Sigmoid colon (tissue), 7 donors: Measurements from ENCODE around the gene HS3ST2. TPM values are rescaled to one million over a fixed set of nuclear protein-coding genes. Genes with fewer than 3 reads are reported as not detected.

ENCODE experiments used
- DNase-seq: peaks from one replicate; pipeline ENCODE4 v3.0.0-alpha.2; 2019
- H3K27ac ChIP-seq, 4 donors: fragments of 200-600 bp; sonication (generic); one replicate each; pipeline ENCODE4 v1.5.1; 2016 to 2019; ENCODE audit warnings: mild to moderate bottlenecking in 1 of 4
- H3K27me3 ChIP-seq, 3 donors: fragments of 200-600 bp; sonication (generic); one replicate each; pipeline ENCODE4 v1.5.1; 2019; ENCODE audit warnings: mild to moderate bottlenecking in 1 of 3
- H3K36me3 ChIP-seq, 4 donors: fragments of 200-600 bp; sonication (generic); one replicate each; pipeline ENCODE4 v1.5.1; 2016 to 2019
- H3K4me1 ChIP-seq, 4 donors: fragments of 200-600 bp; sonication (generic); one replicate each; pipeline ENCODE4 v1.5.1; 2017 to 2019
- H3K4me3 ChIP-seq, 4 donors: fragments of 200-600 bp; sonication (generic); one replicate each; pipeline ENCODE4 v1.5.1; 2017 to 2019; ENCODE audit warnings: mild to moderate bottlenecking in 2 of 4, moderate library complexity in 1 of 4
- H3K9me3 ChIP-seq, 4 donors: fragments of 200-600 bp in 3 of 4; sonication (generic) in 3 of 4; one replicate each; pipeline versions ENCODE4 v1.5.1 to v1.6.1; 2013 to 2019
- CTCF ChIP-seq, 4 experiments: fragments of 450-650 bp in 3 of 4; fragments of 200-600 bp in 1 of 4; IDR thresholded peaks; one replicate each; pipeline ENCODE4 v1.5.1; 2016 to 2019; ENCODE audit warnings: antibody characterized with exemption in 4 of 4, mild to moderate bottlenecking in 3 of 4, moderate library complexity in 2 of 4
- EP300 ChIP-seq, 4 donors: sonication (generic); formaldehyde crosslinking; IDR thresholded peaks; one replicate each; pipeline ENCODE4 v1.6.1; 2017; ENCODE audit warnings: antibody characterized with exemption in 4 of 4
- POLR2A ChIP-seq, 2 donors: fragments of 450-650 bp; IDR thresholded peaks; one replicate each; pipeline ENCODE4 v1.6.1; 2016; ENCODE audit warnings: antibody characterized with exemption in 2 of 2, mild to moderate bottlenecking in 2 of 2, moderate library complexity in 2 of 2
- POLR2AphosphoS5 ChIP-seq, 4 donors: sonication (generic); formaldehyde crosslinking; IDR thresholded peaks; one replicate each; pipeline ENCODE4 v1.6.1; 2017; ENCODE audit warnings: antibody characterized with exemption in 4 of 4
- WGBS, 2 donors: extraction: QIAGEN DNeasy Blood & Tissue Kit; methylation state at CpG; one replicate each; pipeline ENCODE4 v1.1.7; 2013; 5-methylcytosine and 5-hydroxymethylcytosine counted together
- intact Hi-C: fragments of 100-400 bp; cut with DNase I; formaldehyde crosslinking; loops from one replicate; pipeline ENCODE4 v1.15.1; 2023
- polyA plus RNA-seq, 3 donors: library from polyadenylated mRNA; stranded (reverse); fragments of 200-250 nt; gene quantifications; one replicate each; pipeline ENCODE4 v1.2.3, GENCODE V29; 2013
- total RNA-seq, 4 donors: library from RNA; depleted of rRNA; stranded (reverse); fragments of >200 nt; gene quantifications; one replicate each; pipeline ENCODE4 v1.1.0, GENCODE V29; 2016
- donor health status: healthy with polysubstance abuse.
- donor health status: Bipolar disorder and iron deficiency.
- donor health status: healthy.

Gene HS3ST2
- total and polyA plus RNA-seq, 7 donors = 0.20 to 1.8 (median 0.62) TPM; not detected in 1

GRCh38 chr16:22799113-22799512 is 14.8 kb upstream of the HS3ST2 start:
- Histone ChIP-seq H3K36me3 (no peaks in the 10 kb centered on the region), H3K27ac (no peak overlapping the region), H3K4me3 (no peak overlapping the region), H3K27me3 (no peaks in the 10 kb centered on the region), H3K9me3 (peaks cover 0 to 3% (median 1%) of the 10 kb centered on the region in 4 donors), H3K4me1 (no peaks in the 10 kb centered on the region)
- intact Hi-C loops = no loop called here
- DNase-seq = no peak
- WGBS, 2 donors = 61 to 69% methylated on average over 2 of the region's 2 CpGs
- no peak for TF ChIP-seq POLR2A (IDR thresholded peaks at IDR 0.05)
- TF ChIP-seq EP300 (IDR thresholded peaks at IDR 0.05) = no peak
- no peak for TF ChIP-seq CTCF (IDR thresholded peaks at IDR 0.05)
- no peak for TF ChIP-seq POLR2AphosphoS5 (IDR thresholded peaks at IDR 0.05)

GRCh38 chr16:22804893-22805292 is 9.1 kb upstream of the HS3ST2 start:
- no peak overlapping the region for H3K4me3 ChIP-seq
- H3K27ac ChIP-seq = no peak overlapping the region
- no peaks in the 10 kb centered on the region for H3K36me3 ChIP-seq
- TF ChIP-seq POLR2A (IDR thresholded peaks at IDR 0.05) (no peak), EP300 (IDR thresholded peaks at IDR 0.05) (no peak), POLR2AphosphoS5 (IDR thresholded peaks at IDR 0.05) (no peak), CTCF (IDR thresholded peaks at IDR 0.05) (no peak)
- intact Hi-C loops = no loop called here
- WGBS, 2 donors = 78 to 85% methylated on average over 5 of the region's 5 CpGs
- no peaks in the 10 kb centered on the region for H3K9me3 ChIP-seq
- H3K4me1 ChIP-seq = peaks cover 0 to 8% (median 3%) of the 10 kb centered on the region in 4 donors
- H3K27me3 ChIP-seq = no peaks in the 10 kb centered on the region
- DNase-seq = no peak

GRCh38 chr16:22805326-22805725 is 8.6 kb upstream of the HS3ST2 start:
- intact Hi-C loops = no loop called here
- H3K9me3 ChIP-seq = no peaks in the 10 kb centered on the region
- no peak for DNase-seq

GRCh38 chr16:22806811-22807210 is 7.2 kb upstream of the HS3ST2 start:
- Histone ChIP-seq H3K9me3 (no peaks in the 10 kb centered on the region), H3K4me1 (peaks cover 0 to 8% (median 3%) of the 10 kb centered on the region in 4 donors), H3K27ac (no peak overlapping the region), H3K36me3 (no peaks in the 10 kb centered on the region), H3K27me3 (no peaks in the 10 kb centered on the region), H3K4me3 (no peak overlapping the region)
- no peak for DNase-seq
- intact Hi-C loops = no loop called here
- 87 to 89% methylated on average over 8 of the region's 8 CpGs for WGBS, 2 donors
- TF ChIP-seq POLR2AphosphoS5 (IDR thresholded peaks at IDR 0.05) (no peak), EP300 (IDR thresholded peaks at IDR 0.05) (no peak), CTCF (IDR thresholded peaks at IDR 0.05) (no peak), POLR2A (IDR thresholded peaks at IDR 0.05) (no peak)

More at GRCh38 chr16:22805326-22805725, 8.6 kb upstream of the HS3ST2 start:
- no peak for TF ChIP-seq POLR2A (IDR thresholded peaks at IDR 0.05)
- TF ChIP-seq EP300 (IDR thresholded peaks at IDR 0.05) = no peak
- no peak for TF ChIP-seq POLR2AphosphoS5 (IDR thresholded peaks at IDR 0.05)
- no peak for TF ChIP-seq CTCF (IDR thresholded peaks at IDR 0.05)
- Histone ChIP-seq H3K4me3 (no peak overlapping the region), H3K36me3 (no peaks in the 10 kb centered on the region), H3K4me1 (peaks cover 0 to 8% (median 3%) of the 10 kb centered on the region in 4 donors), H3K27ac (no peak overlapping the region), H3K27me3 (no peaks in the 10 kb centered on the region)

- TF ChIP-seq CTCF (IDR thresholded peaks at IDR 0.05) = no peak
- no peak for TF ChIP-seq POLR2AphosphoS5 (IDR thresholded peaks at IDR 0.05)
- TF ChIP-seq EP300 (IDR thresholded peaks at IDR 0.05) = no peak
- TF ChIP-seq POLR2A (IDR thresholded peaks at IDR 0.05) = no peak
- Histone ChIP-seq H3K4me1 (peaks cover 0 to 29% (median 21%) of the 10 kb centered on the region in 4 donors), H3K36me3 (no peaks in the 10 kb centered on the region), H3K27ac (no peak overlapping the region), H3K27me3 (peaks cover 11 to 25% (median 14%) of the 10 kb centered on the region in 3 donors), H3K4me3 (no peak overlapping the region), H3K9me3 (no peaks in the 10 kb centered on the region)
- DNase-seq = no peak
- intact Hi-C loops = no loop called here
Measured at GRCh38 chr16:22810226-22810625, 3.7 kb upstream of the HS3ST2 start.
